ENCODE measurements around the gene ELK1. TPM values are rescaled to one million over a fixed set of nuclear protein-coding genes. Genes with fewer than 3 reads are reported as not detected.
"Not testable (repeated sequence)": the region's sequence is repeated elsewhere in the genome, so short reads cannot be mapped to it uniquely, and the experiment has no call there.

ELK1 gene, protein sequence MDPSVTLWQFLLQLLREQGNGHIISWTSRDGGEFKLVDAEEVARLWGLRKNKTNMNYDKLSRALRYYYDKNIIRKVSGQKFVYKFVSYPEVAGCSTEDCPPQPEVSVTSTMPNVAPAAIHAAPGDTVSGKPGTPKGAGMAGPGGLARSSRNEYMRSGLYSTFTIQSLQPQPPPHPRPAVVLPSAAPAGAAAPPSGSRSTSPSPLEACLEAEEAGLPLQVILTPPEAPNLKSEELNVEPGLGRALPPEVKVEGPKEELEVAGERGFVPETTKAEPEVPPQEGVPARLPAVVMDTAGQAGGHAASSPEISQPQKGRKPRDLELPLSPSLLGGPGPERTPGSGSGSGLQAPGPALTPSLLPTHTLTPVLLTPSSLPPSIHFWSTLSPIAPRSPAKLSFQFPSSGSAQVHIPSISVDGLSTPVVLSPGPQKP
- 27.2 and 31.2 TPM in 2 replicates for total RNA-seq (2014; rRNA removed; shearing (Covaris generic))

DNA sequence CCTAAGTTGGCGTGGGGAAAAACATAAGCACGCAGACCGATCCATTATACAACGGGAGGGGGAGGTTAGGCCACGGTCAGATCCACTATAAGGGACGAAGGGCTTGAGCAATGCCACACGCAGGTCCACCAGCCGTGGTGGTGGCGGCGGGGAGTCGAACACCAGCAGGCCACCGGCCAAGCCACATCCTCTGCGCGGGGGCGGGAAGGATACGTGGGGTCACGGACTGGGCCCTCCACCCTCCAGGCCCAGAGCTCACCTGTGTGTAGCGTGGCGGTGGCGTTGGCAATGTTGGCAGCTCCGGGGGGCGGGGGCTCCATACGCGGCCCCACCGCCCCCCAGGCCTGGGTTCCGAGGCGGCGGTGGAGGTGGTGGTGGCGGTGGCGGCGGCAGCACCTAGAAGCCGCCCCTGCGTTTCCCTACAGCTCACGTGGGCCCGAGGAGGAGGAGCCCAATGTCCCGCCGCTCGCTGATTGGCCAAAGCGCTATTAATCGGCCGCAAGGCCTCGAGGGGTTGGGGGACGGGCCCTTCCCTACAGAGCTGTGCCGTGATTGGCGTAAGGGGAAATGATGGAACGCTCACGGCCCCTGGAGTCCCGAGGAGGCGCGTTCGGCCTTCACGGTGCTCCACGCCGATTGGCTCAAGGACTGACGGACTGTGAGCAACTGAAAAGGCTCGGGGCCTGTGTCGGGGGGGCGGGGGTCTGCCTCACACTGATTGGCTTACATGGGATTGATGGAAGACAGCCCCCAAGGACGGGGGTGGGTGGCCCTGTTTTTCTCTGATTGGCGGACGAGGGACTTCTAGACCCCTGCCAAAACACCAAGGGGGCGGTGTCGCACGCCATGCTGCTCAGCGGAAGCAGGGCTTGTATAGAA lies at the start of gene ELK1:
Gene ELK1, minus strand, starts transcription at position 400 of the 879 bp plus-strand sequence. CDS start 9,122 bp downstream, outside the sequence.
- DNase-seq (ENCODE audit: low spot score): peak; percentile 94

DNA sequence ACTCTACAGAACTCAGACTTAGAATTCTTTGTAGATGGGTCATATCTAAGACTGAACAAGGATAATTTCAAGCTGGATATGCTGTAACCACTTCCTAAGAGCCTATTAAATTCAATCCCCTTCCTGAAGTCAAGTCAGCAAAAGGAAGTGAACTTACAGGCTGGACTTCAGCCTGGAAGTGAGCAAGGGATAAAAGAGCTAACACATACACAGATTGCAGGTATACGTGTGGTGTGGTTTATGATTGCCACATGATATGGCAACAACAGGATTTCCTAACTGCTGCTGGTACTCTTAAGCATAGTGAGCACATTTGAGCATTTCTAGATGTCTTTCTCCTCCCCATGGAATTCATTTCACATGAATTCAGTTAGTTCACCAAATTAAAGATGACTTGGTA lies 46.8 kb upstream of the ELK1 start:
- DNase-seq (ENCODE audit: low spot score): no peak

DNA sequence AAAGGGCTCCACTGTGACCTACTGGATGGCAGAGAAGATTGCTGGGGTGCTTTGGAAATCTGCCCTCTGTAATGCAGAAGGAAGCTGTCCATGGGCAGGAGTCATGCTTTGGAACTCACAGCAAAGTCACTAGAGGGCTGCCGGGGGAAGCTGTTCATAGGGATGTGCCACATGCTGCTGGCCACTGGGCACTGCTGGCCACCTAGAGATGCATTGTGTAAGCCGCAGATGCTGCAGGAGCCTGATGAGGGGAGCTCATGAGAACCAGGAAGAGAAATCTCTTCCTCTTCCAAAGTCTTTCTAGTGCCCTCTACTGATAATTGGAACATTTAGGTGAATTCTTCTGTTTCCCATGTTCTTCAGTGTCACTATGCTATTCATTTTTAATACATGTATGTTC lies 39.8 kb upstream of the ELK1 start:
- no peak for DNase-seq (ENCODE audit: low spot score)

DNA sequence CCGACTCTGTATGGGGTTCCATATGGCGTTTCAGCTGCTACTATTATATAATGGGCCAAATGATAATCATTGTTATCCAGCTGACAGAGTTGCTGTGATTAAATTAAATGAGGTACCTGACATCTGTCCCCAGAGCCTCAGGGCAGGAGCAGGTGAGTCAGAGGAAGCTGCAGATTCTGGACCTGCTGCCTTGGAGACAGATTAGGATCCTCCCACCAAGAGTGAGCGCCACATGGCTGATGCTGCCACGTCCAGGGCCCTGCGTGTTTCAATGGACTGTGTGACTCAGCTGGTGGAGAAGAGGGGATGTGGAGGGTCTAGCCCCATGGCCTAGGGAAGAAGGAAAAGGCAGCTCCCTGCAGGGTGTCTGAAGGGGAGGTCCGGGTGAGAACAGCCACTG lies 36.9 kb upstream of the ELK1 start:
- no peak for DNase-seq (ENCODE audit: low spot score)

DNA sequence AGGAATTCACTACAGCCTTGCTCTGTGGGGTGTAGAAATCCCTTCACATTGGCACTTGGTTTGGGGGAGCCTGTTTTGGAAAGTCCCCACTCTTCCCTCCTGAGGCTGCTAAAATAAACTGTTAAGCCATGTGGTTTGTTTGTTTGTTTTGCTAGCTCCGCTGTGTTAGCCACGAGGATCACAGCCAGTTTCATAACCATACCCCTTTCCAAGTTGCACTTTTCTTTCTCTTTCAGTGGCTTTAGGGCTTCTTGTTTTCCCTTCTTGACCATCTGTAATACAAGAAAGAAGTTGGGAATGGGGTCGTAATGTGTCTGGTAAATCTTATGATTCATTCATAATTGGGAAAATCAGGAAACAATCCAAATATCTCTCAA lies 33.5 kb upstream of the ELK1 start:
- no peak for DNase-seq (ENCODE audit: low spot score)

DNA sequence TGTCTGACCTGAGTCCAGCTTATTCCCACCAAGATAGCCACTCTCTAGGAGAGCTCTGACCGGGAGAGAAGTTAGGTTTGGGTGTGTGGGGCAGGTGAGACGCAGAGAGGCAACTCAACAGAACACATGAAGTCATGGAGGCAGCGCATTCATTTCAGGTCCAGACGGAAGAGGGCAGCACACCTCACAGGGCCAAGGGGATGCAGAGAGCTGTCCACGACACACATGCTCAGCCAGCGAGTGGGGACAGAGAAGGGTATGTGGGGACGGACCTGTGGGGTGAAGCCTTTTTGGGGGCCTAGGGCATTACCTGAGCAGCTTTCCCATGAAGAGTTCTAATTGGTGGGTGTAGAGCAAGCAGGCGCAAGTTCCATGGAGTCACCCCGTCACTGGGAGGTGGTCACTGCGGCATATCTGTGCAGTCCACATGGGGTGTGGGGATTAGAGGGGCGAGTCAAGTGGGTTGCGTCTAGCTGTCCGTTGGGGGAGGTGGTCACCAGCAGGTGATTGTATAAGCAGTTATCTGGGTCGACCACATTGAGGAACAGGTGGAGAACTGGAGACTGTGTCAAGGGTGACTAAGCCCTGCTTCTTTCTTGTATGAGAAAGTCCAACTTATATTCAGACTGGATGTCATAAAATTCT lies 32.9 kb upstream of the ELK1 start:
- DNase-seq (ENCODE audit: low spot score): no peak

DNA sequence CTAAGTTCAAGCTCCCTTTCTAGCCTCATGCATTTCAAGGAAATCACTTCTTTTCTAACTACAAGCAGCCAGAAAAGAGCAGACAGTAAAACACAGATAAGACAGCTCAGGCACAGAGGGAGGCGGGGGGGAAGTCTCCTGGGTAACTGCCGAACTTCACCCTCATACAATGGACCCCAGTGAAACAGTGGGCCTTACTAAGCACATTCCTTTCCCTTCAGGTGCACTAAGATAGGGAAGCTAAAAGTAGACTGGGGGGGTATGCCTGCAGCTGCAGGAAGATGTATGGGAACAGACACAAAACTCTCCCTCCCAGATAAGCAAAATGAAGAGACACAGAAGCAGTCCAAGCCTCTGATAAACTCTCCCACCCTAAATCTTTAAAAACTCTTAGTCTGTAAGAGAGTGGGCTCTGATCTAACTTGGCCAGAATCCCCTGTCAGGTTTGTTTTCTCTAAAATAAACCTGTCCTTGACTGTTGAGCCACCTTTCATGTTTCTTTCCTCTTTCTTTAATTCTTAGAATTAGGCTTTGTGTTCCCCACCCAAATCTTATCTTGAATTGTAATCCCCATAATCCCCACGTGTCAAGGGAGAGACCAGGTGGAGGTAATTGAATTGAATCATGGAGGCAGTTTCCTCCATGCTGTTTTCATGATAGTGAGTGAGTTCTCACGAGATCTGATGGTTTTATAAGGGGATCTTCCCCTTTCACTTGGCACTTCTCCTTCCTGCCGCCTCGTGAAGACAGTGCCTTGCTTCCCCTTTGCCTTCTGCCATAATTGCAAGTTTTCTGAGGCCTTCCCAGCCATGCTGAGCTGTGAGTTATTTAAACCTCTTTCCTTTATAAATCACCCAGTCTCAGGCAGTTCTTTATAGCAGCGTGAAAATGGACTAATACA lies 25.8 kb upstream of the ELK1 start:
- not testable (repeated sequence) for DNase-seq (ENCODE audit: low spot score)

DNA sequence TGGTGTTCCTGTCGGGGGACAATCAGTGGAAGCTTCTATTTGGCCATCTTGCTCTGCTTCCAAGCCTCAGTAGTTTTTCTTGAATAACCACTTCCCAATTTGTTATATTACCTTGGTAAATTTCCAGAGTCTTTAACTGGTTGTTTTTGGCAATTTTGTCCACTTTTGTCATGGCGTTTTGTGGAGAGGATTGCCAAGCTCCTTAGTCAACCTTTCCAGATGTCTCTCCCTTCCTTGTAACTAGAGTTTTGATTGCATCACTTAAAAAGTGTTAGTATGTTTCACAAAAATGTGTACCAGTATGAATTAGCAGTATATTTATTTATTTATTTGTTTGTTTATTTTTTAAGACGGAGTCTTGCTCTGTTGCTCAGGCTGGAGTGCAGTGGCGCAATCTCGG lies 24.4 kb upstream of the ELK1 start:
- DNase-seq (ENCODE audit: low spot score): no peak

DNA sequence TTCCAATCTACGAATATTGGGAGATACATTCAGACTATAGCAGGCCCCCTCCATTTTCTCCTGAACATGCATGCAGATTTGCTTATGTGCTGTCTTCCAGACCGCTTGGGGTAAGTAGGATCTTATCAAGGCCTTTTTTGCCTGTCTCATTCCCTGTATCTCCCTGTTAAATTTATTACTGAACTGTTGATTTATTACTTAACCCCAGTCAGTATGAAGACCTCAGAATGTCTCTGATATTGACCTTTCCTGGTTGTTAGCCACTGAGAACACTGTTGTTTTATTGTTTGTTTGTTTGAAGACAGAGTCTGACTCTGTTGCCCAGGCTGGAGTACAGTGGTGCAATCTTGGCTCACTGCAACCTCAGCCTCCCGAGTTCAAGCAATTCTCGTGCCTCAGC lies 15.4 kb upstream of the ELK1 start:
- not testable (repeated sequence) for DNase-seq (ENCODE audit: low spot score)

DNA sequence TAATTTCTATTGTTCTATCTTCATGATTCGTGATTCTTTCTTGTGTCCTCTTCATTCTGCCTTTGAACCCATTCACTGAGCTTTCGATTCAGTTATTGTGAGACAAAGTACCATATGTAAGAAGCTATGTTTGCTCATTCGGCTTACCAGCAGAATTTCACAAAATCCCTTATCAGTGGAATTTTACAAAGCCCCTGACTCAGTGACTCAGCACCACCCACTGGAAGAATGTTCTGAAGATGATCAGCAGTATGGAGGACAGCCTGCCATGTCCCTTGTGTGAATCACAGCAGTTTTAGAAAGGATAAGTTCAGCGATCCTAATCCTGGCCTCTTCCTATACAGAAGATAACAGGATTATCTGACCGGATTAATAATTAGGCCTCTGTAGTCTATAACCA lies 14.4 kb upstream of the ELK1 start:
- no peak for DNase-seq (ENCODE audit: low spot score)

DNA sequence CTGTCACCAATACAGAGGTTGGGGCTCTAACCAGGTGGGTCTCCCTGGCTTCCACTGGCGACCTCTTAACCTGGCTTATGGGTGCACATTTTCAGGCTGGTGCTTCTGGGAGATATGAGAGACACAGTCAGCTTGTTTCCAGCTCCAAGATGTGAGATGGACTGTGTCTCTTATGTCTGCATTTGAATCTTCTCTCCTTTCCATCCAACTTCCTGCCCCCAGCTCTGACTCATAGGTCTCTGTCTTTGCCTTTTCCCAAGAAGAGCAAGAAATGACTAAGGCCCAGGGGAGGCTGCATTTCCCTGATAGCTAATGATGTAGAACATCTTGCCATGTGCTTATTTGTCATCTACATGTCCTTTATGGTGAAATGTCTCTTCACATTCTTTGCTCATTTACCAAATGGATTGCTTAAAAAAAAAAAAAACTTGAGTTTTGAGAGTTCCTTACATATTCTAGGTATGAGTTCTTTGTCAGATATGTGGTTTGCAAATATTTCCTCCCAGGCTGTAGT lies 11.8 kb upstream of the ELK1 start:
- DNase-seq (ENCODE audit: low spot score): peak; percentile 83

DNA sequence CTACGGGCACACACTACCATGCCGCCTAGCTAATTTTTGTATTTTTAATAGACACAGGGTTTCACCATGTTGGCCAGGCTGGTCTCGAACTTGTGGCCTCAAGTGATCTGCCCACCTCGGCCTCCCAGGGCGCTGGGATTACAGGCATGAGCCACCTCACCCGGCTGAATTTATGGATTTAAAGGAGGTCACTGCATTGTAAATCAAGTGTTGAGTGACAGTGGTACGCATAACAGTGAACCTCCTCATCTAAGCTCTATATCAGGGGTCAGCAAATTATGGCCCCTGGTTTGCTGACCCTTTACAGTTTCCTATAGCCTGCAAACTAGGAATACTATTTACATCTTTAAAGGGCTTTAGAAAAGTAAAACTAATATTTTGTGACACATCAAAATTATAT lies 11.2 kb upstream of the ELK1 start:
- DNase-seq (ENCODE audit: low spot score): no peak

DNA sequence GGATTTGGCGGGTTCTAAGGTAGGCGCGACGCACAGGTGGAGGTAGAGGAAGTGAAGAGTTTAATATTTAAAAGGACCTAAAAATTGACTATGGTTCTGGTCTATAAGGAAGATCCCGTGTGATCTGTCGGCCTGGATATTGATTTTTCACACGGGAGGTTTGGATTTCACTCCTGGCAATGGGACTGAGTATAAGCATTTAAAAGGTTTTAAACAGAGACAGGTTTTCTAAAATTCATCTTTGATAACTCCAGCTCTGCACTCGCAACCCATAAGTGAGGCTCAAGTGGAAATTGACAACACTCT lies 9.0 kb upstream of the ELK1 start:
- DNase-seq (ENCODE audit: low spot score): no peak

DNA sequence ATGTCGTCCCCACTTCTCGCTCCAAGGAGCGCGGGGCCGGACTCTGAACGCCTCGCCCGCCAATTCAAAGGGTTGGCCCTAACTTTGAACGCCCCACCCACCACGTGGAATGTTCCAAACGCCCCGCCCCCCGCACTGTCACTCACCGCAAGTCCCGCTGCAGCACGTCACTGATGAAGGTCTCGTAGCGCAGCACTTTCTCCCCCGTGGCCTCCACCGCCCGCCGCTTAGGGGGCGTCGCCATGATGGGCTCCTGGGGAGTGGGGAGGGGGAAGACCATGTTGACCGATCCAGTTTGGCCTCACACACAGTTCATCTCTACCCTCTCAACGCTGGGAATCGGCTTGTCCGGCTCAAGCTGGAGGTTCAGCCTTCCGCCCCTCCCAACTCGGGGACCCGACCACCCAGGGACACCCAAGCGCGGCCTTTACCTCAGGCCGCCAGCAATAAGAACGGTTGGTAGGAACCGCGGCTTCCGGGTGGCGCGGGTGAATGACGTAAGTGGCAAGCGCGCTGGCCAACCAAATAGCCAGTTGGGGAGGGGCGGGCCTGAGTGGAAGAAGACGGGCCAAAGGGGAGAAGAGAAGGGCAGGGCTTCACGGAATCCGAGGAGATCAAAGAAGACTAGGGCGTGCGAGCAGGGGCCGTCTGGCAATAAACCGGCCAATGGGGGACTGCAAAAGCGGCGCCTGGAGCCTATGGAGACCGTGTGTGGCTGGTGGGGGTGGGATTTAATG lies 8.5 kb upstream of the ELK1 start, which contains the start of gene UXT:
Gene UXT, minus strand, starts transcription at position 497 of the 737 bp plus-strand sequence. Its CDS starts 253 bp downstream, at position 244.
- DNase-seq (ENCODE audit: low spot score): peak; percentile 91

DNA sequence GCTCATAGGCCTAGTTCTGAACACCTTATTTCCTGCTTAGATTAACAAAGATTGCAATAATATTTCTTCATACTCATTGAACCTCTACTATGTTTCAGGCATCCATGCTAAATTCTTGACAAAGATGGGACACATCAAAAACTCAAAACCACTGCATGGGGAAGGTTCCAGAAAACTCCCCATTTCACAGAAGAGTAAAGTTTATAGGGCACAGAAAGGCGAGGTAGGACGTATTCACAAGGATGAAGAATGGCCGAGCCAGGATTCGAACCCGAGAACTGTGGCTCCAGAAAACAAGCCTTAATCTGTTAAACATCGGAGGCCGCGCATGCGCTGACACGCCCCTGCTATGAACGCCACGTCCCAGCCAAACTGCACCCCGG lies 7.9 kb upstream of the ELK1 start:
- DNase-seq (ENCODE audit: low spot score): no peak

DNA sequence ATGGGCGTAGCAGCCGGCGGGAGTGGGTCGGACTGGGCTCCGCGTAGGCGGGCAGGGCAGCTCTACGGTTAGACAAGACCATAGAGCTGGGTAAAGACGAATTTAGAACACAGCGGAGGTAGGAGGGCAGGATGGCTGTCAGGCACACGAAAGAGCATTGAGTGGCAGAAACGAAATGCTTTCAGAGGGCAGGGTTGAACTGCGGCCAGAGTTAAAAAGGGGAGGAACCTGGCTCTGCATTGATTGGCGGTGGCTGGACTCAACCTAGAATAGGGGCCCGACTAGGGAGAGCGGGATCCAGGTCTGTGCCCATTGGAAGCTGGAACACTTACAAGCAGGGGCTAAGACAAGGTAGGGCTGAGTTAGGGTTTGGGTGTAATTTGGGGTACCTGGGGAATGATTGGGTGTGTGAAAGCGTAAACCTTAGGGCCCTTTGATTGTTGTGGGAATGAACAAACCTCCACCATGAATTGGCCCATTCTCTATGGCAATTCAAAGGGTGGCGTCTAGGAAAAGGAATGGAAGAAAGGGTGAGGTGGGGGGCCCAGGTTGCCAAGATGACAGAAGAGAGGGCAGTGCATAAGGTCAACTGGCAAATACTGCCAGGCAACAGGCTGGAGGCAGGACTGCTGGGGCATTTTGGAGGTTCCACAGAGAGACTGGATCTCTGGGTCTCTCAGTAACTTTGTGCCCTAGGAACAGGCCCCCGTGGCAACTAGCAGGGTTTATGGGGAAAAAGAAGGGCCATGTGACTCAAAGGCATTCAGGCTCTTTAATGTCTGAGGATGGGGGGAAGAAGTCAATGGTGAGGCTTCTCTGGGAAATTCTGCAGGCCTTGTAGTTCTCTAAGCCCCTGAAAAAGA lies 911 bp upstream of the ELK1 start:
- no peak for DNase-seq (ENCODE audit: low spot score)

DNA sequence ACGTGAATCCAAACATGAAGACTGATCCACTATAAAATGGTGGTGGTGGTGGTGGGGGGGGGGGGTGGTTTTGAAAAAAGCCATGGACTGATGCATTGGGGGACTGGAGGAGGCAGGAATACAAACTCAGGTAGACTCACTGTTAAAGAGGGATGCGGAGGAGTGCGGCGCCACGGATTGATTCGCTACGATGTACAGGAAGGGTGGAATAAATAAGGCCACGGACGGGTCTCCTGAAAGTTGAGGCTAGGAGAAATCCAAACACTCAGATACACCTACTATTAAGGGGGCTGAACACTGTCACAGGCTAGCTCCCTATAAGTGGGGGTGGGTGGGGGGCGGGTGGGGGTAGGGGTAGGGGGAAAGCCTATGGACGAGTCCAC lies 591 bp downstream of the ELK1 start:
- no peak for DNase-seq (ENCODE audit: low spot score)

DNA sequence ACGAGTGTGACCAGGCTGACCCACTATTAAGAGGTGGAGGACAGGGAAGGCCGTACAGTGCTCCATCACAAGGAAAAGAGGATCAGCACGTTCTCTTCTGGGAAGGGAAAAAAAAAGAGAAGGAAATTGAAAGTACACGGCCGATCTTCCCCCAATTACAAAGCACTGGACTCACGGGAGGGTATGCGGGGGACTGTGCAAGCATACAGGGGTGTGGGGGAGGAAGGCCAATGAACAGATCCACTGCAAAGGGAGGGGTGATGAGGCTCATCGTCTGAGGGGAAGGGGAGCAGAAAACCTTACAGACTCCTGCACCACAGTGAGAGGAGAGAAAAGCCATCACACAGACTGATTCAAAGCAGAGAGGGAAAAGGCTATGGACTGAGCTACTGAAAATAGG lies 1.1 kb downstream of the ELK1 start:
- no peak for DNase-seq (ENCODE audit: low spot score)

DNA sequence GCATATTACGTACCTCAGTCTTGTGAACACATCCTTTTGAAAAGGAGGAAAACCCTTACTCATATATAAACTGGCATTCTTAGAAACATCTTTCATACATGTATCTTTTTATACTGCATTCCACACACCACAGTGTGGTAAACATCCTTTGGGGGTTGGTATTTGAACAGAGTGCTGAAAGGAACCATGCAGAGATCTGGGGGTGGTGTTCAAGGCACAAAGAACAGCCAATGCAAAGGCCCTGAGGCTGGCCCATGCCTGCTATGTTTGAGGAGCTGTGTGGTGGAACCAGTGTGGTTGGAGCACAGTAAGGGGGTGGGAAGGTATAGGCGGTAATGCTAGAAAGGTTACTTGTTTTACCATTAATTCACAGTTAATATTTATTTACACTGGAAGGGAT lies 2.0 kb downstream of the ELK1 start:
- DNase-seq (ENCODE audit: low spot score): no peak

DNA sequence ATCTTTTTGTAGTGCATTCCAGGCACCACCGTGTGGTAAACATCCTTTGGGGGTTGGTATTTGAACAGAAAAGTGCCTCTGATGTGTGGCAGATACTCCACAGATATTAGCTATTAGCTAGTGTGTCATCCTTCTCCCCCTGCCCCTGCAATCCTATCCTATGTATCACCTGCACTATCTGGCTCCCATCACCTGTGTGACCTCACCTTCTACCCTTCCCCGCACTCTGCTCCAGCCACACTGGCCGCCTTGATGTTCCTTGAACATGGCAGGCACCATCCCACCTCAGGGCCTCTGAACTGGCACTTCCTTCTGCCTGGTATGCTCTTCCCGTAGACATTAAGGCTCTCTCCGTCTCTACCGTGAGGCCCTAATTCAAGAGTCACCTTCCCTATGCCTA lies 3.7 kb downstream of the ELK1 start:
- DNase-seq (ENCODE audit: low spot score): no peak

All from A172 (cell line).